ENCODE measurements around the gene SLC25A29. TPM values are rescaled to one million over a fixed set of nuclear protein-coding genes. Genes with fewer than 3 reads are reported as not detected.
A peak's percentile ranks its signal among the peaks of the same experiment; 100 is the strongest.
"Not testable (repeated sequence)": the region's sequence is repeated elsewhere in the genome, so short reads cannot be mapped to it uniquely, and the experiment has no call there.

Gene SLC25A29
- total and polyA plus RNA-seq, 2 donors = 19.4 to 90.3 TPM

GRCh38 chr14:100317389-100317788 lies 11.1 kb upstream of the SLC25A29 start:
- Histone ChIP-seq H3K36me3 (ENCODE audit: control insufficient read depth in 2 of 2, insufficient read depth in 2 of 2, low read length in 1 of 2) (no peaks in the 10 kb centered on the region), H3K4me1 (ENCODE audit: control insufficient read depth in 2 of 2, insufficient read depth in 2 of 2, low read length in 2 of 2) (peaks cover 4 to 12% of the 10 kb centered on the region in 2 donors), H3K9me3 (ENCODE audit: control insufficient read depth in 2 of 2, insufficient read depth in 1 of 2, low read length in 1 of 2) (no peaks in the 10 kb centered on the region), H3K27ac (ENCODE audit: low read depth in 1 of 2, low read length in 1 of 2) (no peak overlapping the region), H3K27me3 (ENCODE audit: control insufficient read depth in 2 of 2, insufficient read depth in 1 of 2, low read length in 1 of 2) (peaks cover 0 to 4% of the 10 kb centered on the region in 2 donors), H3K4me3 (ENCODE audit: low read length in 2 of 2) (no peak overlapping the region)
- 97% methylated on average over 6 of the region's 6 CpGs for WGBS
- no peak for DNase-seq (ENCODE audit: low read depth in 6 of 9, low spot score in 9 of 9)

- peaks cover 4 to 15% of the 10 kb centered on the region in 2 donors for H3K4me1 ChIP-seq (ENCODE audit: control insufficient read depth in 2 of 2, insufficient read depth in 2 of 2, low read length in 2 of 2)
Observed at GRCh38 chr14:100314724-100315123, 8.5 kb upstream of the SLC25A29 start.

GRCh38 chr14:100313464-100314230 lies 7.4 kb upstream of the SLC25A29 start:
- Histone ChIP-seq H3K4me1 (ENCODE audit: control insufficient read depth in 2 of 2, insufficient read depth in 2 of 2, low read length in 2 of 2) (peaks cover 4 to 20% of the 10 kb centered on the region in 2 donors), H3K27me3 (ENCODE audit: control insufficient read depth in 2 of 2, insufficient read depth in 1 of 2, low read length in 1 of 2) (peaks cover 0 to 7% of the 10 kb centered on the region in 2 donors), H3K36me3 (ENCODE audit: control insufficient read depth in 2 of 2, insufficient read depth in 2 of 2, low read length in 1 of 2) (no peaks in the 10 kb centered on the region), H3K27ac (ENCODE audit: low read depth in 1 of 2, low read length in 1 of 2) (no peak overlapping the region), H3K4me3 (ENCODE audit: low read length in 2 of 2) (no peak overlapping the region), H3K9me3 (ENCODE audit: control insufficient read depth in 2 of 2, insufficient read depth in 1 of 2, low read length in 1 of 2) (no peaks in the 10 kb centered on the region)
- WGBS = 97% methylated on average over 26 of the region's 26 CpGs
- no peak for DNase-seq (ENCODE audit: low read depth in 6 of 9, low spot score in 9 of 9)

More at GRCh38 chr14:100314724-100315123, 8.5 kb upstream of the SLC25A29 start:
- Histone ChIP-seq H3K9me3 (ENCODE audit: control insufficient read depth in 2 of 2, insufficient read depth in 1 of 2, low read length in 1 of 2) (no peaks in the 10 kb centered on the region), H3K4me3 (ENCODE audit: low read length in 2 of 2) (no peak overlapping the region), H3K27me3 (ENCODE audit: control insufficient read depth in 2 of 2, insufficient read depth in 1 of 2, low read length in 1 of 2) (peaks cover 0 to 7% of the 10 kb centered on the region in 2 donors), H3K27ac (ENCODE audit: low read depth in 1 of 2, low read length in 1 of 2) (no peak overlapping the region), H3K36me3 (ENCODE audit: control insufficient read depth in 2 of 2, insufficient read depth in 2 of 2, low read length in 1 of 2) (no peaks in the 10 kb centered on the region)
- WGBS = 97% methylated on average over 6 of the region's 6 CpGs
- DNase-seq (ENCODE audit: low read depth in 6 of 9, low spot score in 9 of 9) = no peak

GRCh38 chr14:100312877-100313400 lies 6.7 kb upstream of the SLC25A29 start:
- Histone ChIP-seq H3K36me3 (ENCODE audit: control insufficient read depth in 2 of 2, insufficient read depth in 2 of 2, low read length in 1 of 2) (no peaks in the 10 kb centered on the region), H3K9me3 (ENCODE audit: control insufficient read depth in 2 of 2, insufficient read depth in 1 of 2, low read length in 1 of 2) (no peaks in the 10 kb centered on the region), H3K27me3 (ENCODE audit: control insufficient read depth in 2 of 2, insufficient read depth in 1 of 2, low read length in 1 of 2) (peaks cover 0 to 7% of the 10 kb centered on the region in 2 donors), H3K27ac (ENCODE audit: low read depth in 1 of 2, low read length in 1 of 2) (no peak overlapping the region), H3K4me3 (ENCODE audit: low read length in 2 of 2) (no peak overlapping the region), H3K4me1 (ENCODE audit: control insufficient read depth in 2 of 2, insufficient read depth in 2 of 2, low read length in 2 of 2) (peaks cover 0 to 21% of the 10 kb centered on the region in 2 donors)
- WGBS = 75% methylated on average over 10 of the region's 10 CpGs
- DNase-seq (ENCODE audit: low read depth in 6 of 9, low spot score in 9 of 9) = no peak

GRCh38 chr14:100312110-100312876 lies 6.0 kb upstream of the SLC25A29 start:
- H3K4me1 ChIP-seq (ENCODE audit: control insufficient read depth in 2 of 2, insufficient read depth in 2 of 2, low read length in 2 of 2) = peaks cover 0 to 24% of the 10 kb centered on the region in 2 donors

GRCh38 chr14:100309028-100309737 lies 2.9 kb upstream of the SLC25A29 start:
- Histone ChIP-seq H3K36me3 (ENCODE audit: control insufficient read depth in 2 of 2, insufficient read depth in 2 of 2, low read length in 1 of 2) (no peaks in the 10 kb centered on the region), H3K9me3 (ENCODE audit: control insufficient read depth in 2 of 2, insufficient read depth in 1 of 2, low read length in 1 of 2) (no peaks in the 10 kb centered on the region), H3K27ac (ENCODE audit: low read depth in 1 of 2, low read length in 1 of 2) (no peak overlapping the region), H3K4me1 (ENCODE audit: control insufficient read depth in 2 of 2, insufficient read depth in 2 of 2, low read length in 2 of 2) (peaks cover 6 to 45% of the 10 kb centered on the region in 2 donors), H3K4me3 (ENCODE audit: low read length in 2 of 2) (no peak overlapping the region), H3K27me3 (ENCODE audit: control insufficient read depth in 2 of 2, insufficient read depth in 1 of 2, low read length in 1 of 2) (peaks cover 4 to 38% of the 10 kb centered on the region in 2 donors)
- no peak for DNase-seq (ENCODE audit: low read depth in 6 of 9, low spot score in 9 of 9)
- WGBS = 75% methylated on average over 8 of the region's 8 CpGs

More at GRCh38 chr14:100312110-100312876, 6.0 kb upstream of the SLC25A29 start:
- H3K36me3 ChIP-seq (ENCODE audit: control insufficient read depth in 2 of 2, insufficient read depth in 2 of 2, low read length in 1 of 2); H3K4me3 ChIP-seq (ENCODE audit: low read length in 2 of 2); DNase-seq (ENCODE audit: low read depth in 6 of 9, low spot score in 9 of 9); H3K27ac ChIP-seq (ENCODE audit: low read depth in 1 of 2, low read length in 1 of 2); H3K9me3 ChIP-seq (ENCODE audit: control insufficient read depth in 2 of 2, insufficient read depth in 1 of 2, low read length in 1 of 2): not testable (repeated sequence)
- peaks cover 0 to 13% of the 10 kb centered on the region in 2 donors for H3K27me3 ChIP-seq (ENCODE audit: control insufficient read depth in 2 of 2, insufficient read depth in 1 of 2, low read length in 1 of 2)
- WGBS = 23% methylated on average over 18 of the region's 18 CpGs

GRCh38 chr14:100308427-100308792 lies 2.2 kb upstream of the SLC25A29 start:
- WGBS = 89% methylated on average over 6 of the region's 6 CpGs
- H3K4me3 ChIP-seq (ENCODE audit: low read length in 2 of 2); H3K27ac ChIP-seq (ENCODE audit: low read depth in 1 of 2, low read length in 1 of 2); H3K9me3 ChIP-seq (ENCODE audit: control insufficient read depth in 2 of 2, insufficient read depth in 1 of 2, low read length in 1 of 2); DNase-seq (ENCODE audit: low read depth in 6 of 9, low spot score in 9 of 9); H3K36me3 ChIP-seq (ENCODE audit: control insufficient read depth in 2 of 2, insufficient read depth in 2 of 2, low read length in 1 of 2): not testable (repeated sequence)
- Histone ChIP-seq H3K4me1 (ENCODE audit: control insufficient read depth in 2 of 2, insufficient read depth in 2 of 2, low read length in 2 of 2) (peaks cover 6 to 45% of the 10 kb centered on the region in 2 donors), H3K27me3 (ENCODE audit: control insufficient read depth in 2 of 2, insufficient read depth in 1 of 2, low read length in 1 of 2) (peaks cover 4 to 38% of the 10 kb centered on the region in 2 donors)

- H3K4me1 ChIP-seq (ENCODE audit: control insufficient read depth in 2 of 2, insufficient read depth in 2 of 2, low read length in 2 of 2) = peaks cover 6 to 49% of the 10 kb centered on the region in 2 donors
- 96% methylated on average over 5 of the region's 5 CpGs for WGBS
Observed at GRCh38 chr14:100307766-100308426, 1.7 kb upstream of the SLC25A29 start.

More at GRCh38 chr14:100307766-100308426, 1.7 kb upstream of the SLC25A29 start:
- Histone ChIP-seq H3K27me3 (ENCODE audit: control insufficient read depth in 2 of 2, insufficient read depth in 1 of 2, low read length in 1 of 2) (peaks cover 4 to 37% of the 10 kb centered on the region in 2 donors), H3K9me3 (ENCODE audit: control insufficient read depth in 2 of 2, insufficient read depth in 1 of 2, low read length in 1 of 2) (no peaks in the 10 kb centered on the region), H3K4me3 (ENCODE audit: low read length in 2 of 2) (peak overlapping the region in 1 of 2 donors; percentile 66), H3K36me3 (ENCODE audit: control insufficient read depth in 2 of 2, insufficient read depth in 2 of 2, low read length in 1 of 2) (no peaks in the 10 kb centered on the region), H3K27ac (ENCODE audit: low read depth in 1 of 2, low read length in 1 of 2) (no peak overlapping the region)
- DNase-seq (ENCODE audit: low read depth in 6 of 9, low spot score in 9 of 9) = no peak

Measured in thymus (tissue), 11 donors.